Measurements from ENCODE around the gene SLC10A1.

GRCh38 chr14:69750495-69750894 lies 46.5 kb downstream of the SLC10A1 start:
- no peak for TF ChIP-seq CTCF (IDR thresholded peaks at IDR 0.05)
- no peak for TF ChIP-seq POLR2A (IDR thresholded peaks at IDR 0.05)
